ENCODE data around the gene EVX2.
A peak's percentile ranks its signal among the peaks of the same experiment; 100 is the strongest.

EVX2 gene

DNA sequence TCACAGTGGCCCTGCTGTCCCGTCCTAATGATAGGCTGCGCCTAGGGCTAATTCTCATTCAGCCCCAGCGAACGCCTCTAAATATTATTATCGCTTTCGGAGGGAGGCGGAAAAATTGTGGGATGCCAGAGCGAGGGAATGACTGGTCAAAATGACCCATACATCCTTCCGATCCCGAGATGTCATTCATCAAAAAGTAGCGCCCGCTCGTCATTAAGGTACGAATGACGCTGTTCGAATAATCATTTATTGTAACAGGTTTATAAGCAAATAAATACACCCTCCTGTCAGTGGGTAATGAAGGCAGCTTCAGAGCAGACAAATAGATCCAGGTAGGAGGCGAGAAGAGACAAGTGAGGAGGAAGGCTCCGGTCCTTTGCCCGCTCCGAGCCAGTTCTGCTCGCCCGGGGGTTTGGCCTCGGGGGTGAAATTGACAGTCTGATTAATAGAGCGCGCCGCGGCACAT, at the start of gene EVX2:
Gene EVX2, minus strand, starts transcription at position 167 of the 466 bp plus-strand sequence. CDS start 186 bp downstream, outside the sequence.
- DNase-seq: no peak

GRCh38 chr2:176133389-176133788, 49.6 kb upstream of the EVX2 start:
- no peak for DNase-seq

DNA sequence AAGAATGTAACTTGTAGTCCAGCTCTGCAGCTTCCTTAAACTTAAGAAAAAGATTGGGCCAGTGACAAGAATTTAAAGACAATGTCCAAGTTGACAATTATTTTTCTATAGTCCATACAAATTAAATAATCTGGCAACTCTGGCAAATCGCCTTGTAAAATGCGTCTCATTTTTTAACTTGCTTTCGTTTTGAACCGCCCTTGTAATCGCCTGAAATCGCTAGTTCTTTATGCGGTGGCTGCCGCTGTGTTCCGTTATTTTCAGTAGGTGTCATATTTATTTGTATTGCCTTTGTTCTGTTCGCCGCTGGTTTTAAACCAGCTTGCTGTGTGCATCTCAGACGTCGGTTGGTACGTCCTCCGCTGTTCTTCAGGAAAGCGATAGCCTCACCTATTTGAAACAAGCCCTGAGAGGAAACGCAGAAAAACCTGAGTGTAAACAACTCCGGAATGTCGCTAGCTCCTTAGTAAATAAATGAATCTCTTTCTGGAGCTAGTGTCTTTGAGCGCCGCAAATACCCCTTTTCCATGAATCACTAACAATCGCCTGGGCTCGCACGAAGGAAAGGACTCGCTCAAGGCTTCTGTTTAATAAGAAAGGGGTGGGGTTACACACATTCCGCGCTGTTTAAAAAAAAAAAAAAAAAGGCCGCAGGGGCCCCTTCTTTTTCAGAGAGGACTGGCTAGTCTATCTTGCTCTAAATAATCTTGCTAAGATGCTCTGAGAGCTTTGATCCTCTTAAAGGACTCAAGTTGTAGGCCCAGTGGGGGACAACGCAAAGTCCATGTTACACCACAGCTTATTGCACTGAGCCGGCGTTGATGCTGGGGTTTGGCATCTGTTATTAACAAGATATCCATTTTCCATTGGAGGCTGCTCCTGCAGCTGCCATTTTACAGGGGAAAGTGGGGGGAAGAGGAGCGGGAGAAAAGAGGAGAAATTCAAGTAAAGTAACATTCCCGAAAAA, 48.7 kb upstream of the EVX2 start:
- DNase-seq: no peak

DNA sequence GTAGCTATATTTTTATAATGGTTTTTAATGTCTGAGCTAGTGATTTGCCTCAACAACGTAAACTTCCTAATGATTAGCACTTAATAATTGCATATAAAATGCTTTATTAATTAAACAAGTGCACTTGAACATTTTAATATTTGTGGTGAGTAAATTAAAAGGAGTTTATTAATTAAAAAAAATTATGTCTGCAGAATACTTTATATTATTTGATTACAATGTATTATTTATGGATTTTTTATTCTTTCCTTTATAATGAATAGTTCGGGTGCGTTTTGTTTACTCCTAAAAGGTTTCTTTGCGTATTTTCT, 48.0 kb upstream of the EVX2 start:
- DNase-seq: no peak

GRCh38 chr2:176130957-176131847, 47.4 kb upstream of the EVX2 start:
- DNase-seq: no peak

- DNase-seq: peak; percentile 53
Observed at GRCh38 chr2:176130147-176130956, 46.6 kb upstream of the EVX2 start.

DNA sequence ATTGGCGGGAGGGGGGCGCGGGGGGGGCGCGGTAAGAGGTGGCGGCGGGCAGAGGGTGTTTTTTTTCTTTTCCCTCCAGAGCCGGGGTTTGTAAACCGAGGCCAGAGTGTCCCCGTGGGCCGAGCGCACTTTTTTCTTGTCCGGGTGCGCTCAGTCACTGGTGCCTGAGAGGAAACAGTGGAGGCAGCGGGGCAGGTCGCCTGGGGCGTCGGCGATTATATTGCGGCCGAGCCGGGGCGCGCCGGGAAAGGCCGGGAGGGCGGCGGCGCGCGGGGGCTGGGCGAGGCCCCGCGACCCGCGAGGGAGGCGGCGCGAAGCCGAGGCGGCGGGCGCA, 46.0 kb upstream of the EVX2 start:
- DNase-seq: peak; percentile 53

GRCh38 chr2:176128982-176129796, 45.4 kb upstream of the EVX2 start, which contains the start of gene HOXD8:
Gene HOXD8, plus strand, starts transcription at chr2:176129705. Its CDS starts 662 bp downstream, at chr2:176130367.
- DNase-seq: peak; percentile 58

- DNase-seq: peak; percentile 9
Observed at GRCh38 chr2:176128172-176128981, 44.6 kb upstream of the EVX2 start.

DNA sequence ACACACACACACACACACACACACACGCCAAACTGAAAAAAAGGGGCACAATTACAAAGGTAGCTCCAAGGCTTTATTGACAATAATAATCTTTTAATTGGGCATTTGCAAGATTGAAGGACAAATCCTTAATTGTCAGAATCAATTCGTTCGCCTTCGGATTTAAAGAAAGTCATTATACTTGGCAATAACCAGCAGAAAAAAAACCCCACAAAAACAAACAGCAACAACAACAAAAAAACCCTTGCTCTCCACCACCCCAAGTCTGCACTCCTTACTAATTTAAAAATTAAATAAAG, 44.0 kb upstream of the EVX2 start:
- no peak for DNase-seq

DNA sequence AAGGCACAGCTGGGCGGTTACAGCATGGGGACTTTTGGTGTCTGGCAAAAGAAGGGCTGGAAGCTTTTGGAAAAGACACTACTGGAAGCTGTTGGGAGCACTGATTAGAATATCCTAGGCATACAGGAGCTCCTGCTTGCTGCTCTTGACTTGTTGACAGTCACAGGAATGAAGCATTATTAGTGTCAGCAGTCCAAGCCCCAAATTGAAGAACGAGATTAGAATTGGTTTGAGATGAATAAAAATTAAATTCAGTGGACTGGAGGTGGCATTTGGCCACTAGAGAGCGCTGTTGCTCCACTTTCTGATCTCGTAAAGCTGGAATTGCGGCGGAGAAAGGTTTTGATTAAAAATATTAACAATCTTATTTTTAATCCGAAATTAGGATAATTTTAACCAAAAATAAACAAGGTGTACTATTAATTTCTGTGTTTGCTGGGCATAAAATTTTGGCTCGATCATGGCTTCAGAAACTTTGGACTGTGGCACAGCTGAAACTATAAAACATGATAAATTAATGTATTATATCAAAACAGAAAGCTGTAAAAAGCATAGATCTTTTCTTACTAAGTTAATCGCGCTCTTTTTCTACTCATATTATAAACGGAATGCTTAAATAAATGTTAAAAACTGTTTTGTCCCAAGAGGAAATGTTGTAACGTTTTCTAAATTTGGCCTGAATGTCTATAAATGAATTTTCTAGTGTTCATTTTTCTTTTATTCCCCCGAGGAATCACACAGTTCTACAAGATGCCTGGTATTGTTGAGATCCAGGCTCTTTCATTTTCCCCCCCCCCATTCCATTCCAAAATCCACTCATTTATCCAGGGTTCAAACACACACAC, 43.4 kb upstream of the EVX2 start:
- DNase-seq: peak; percentile 60

GRCh38 chr2:176125772-176126054, 42.0 kb upstream of the EVX2 start:
- DNase-seq: no peak

DNA sequence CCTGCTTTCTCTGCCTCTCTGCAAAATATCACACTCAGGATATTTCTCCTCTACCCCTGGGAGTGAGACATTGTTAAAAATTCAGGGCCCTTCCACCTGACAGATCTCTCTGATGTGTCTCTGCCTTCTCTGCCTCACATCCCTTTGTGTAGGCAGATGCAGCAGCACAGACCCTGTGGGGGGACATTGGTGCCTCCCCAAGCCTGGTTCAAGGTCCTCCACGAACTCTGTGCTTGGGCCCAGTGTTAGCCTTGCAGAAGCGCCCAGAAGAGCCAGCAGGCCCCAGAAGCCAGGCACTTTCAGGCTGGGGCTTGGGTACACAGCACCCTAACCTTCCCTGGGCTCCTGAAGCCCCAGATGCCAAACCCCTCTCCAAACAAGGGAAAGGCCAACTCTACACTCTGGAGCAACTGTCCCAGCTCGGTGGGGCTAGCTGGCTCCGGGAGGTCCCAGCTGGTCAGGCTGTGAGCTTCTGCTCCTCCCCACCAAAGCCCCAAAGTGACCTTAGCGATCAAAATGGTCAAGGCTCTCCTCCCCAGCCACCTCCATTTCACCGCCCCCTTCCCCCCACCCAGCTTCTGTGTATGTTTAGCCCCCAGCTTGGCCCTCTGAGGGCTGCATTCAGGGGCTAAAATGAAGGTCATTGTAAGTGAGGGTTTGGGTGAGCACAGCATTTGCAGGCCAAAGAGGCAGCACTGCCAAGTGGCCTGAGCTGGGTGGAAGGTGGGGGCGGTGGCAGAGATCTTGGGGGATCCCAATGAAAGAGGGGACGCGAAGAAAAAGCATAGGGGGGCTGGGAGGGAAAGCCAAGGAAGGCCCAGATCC, 41.4 kb upstream of the EVX2 start:
- DNase-seq: no peak

DNA sequence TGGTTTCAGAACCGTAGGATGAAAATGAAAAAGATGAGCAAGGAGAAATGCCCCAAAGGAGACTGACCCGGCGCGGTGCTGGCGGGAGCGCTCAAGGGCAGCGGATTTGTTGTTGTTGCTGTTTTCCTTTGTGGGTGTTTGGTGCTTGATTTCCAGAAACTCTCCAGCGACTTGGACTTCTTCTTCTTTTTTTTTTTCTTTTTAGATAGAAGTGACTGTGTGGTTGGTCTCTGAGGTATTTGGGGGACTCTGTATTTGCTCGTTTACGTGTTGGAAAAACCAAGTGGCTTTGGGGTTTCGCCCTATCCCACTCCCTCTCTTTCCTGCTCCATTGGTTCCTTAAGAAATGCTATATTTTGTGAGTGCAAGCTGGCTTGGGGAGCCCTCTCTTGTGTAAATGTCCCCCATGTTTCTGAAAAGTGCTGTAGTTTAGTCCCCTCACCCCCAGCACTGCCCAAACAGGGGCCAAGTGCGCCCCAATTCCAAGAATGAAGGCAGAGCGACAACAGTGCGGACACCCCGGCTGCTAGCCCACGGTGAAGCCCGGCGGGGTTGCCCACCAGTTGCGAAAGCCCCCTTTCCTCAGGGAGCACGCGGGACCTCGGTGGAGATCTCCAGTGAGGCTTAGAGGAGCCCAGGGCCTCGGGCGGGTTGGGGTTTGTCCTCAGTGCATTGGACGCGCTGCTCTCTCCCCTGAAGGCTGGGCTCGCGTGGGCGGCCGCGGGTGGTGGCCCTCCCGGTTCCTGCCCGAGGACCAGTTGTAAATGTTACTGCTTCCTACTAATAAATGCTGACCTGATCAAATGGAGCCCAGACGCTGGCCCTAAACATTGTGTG, 40.6 kb upstream of the EVX2 start:
- no peak for DNase-seq

DNA sequence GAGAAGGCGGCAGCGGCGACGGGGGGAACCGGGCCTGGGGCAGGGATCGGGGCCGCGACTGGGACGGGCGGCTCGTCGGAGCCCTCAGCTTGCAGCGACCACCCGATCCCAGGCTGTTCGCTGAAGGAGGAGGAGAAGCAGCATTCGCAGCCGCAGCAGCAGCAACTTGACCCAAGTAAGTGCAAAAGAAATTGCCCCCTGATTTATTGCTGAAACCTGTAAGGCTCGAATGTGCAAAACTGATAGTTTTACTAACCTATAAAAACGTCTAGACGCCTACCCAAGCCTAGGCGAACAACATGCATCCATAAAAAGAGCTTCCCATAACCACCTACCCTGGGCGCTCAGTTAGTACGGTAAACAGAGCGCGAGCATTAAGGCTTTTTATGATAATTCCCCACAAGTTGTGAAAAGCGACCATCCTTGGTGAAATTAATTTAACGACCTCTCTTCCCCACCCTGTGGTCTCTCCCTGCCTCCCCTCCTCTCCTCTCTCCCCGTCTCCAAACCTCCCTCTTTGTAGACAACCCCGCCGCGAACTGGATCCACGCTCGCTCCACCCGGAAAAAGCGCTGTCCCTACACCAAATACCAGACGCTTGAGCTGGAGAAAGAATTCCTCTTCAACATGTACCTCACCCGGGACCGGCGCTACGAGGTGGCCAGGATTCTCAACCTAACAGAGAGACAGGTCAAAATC, 39.8 kb upstream of the EVX2 start:
- DNase-seq: no peak

GRCh38 chr2:176122683-176123410, 39.1 kb upstream of the EVX2 start, which contains the start of gene HOXD9:
Gene HOXD9, plus strand, starts transcription at chr2:176122719. Its CDS starts 50 bp downstream, at chr2:176122769.
- DNase-seq: no peak

DNA sequence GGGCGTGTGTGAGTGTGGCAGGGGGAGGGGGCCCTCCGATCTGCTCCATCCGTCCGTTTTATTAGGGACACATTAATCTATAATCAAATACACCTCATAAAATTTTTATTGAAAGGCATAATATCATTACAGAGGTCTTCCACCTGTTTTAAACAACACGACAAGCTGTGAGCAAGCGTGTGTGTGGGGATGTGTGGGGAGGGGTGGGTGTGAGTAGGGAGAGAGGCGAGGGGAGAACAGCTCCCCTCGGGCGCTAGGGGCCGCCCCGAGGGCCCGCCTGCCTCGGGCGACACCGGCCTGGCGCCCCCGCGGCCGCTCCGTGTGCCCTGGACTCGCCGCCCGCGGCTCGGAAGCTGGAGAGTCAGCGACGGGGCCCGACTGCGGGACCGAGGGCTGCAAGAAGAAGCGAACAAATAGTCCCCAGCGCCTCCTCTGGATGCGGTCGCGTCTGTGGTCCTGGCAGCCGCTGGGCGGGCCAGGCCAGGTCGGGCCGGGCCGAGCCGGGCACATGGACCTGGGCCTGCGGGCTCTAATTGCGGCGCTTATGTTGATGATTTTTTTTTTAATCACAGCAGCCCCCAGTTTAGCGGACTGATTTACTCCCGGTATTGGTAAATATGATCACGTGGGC, 38.4 kb upstream of the EVX2 start:
- DNase-seq: no peak
